GM20431 (cell line): ENCODE measurements around the gene CEACAM20.
"Not testable (repeated sequence)": the region's sequence is repeated elsewhere in the genome, so short reads cannot be mapped to it uniquely, and the experiment has no call there.

Source experiments
- in situ Hi-C: fragments of 300-500 bp; cut with MseI, MboI; formaldehyde crosslinking; loops from one replicate; pipeline ENCODE4 v1.15.0; 2020; ENCODE audit warnings: low sequenced_read_pairs; ENCODE audit not compliant: unreplicated experiment

CEACAM20 gene

DNA sequence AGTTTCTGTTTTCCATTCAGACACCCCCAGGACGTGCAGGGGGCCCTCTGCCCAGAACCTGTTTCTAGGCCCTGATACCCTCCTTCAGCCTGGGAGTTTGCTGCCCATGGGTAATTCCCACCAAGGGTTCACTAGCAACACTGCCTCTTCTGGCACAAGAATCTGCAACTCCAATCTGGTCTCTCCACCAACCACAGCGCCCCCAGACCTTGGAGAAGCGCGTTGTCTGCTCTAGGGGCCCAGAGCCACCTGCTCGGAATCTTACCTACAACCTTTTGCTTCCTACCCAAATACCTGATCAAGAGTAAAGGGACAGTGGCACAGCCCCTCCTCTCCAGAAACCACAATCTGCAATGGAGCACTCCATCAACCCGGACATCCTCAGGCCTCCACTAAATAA, 29.9 kb downstream of the CEACAM20 start:
- in situ Hi-C loops, result no loop called here

DNA sequence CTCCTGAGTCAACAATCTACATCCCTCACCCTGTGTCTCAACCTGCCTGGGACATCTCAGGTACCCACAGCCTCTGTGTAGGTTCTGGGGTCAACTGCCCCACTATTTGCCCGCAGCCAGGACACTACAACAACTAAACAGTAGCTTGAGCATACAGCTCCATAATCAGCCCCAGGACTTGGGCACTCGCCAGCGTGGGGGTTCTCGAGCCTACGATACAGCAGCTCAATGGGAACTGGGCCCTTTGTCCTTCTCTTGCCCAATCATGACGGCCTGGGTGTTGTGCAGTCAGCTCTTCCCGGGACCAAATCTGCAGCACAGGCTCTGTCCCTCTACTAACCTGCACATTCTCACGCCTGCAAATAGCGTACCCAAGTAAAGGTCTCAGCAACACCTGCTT, 30.5 kb downstream of the CEACAM20 start:
- in situ Hi-C loops, result no loop called here

DNA sequence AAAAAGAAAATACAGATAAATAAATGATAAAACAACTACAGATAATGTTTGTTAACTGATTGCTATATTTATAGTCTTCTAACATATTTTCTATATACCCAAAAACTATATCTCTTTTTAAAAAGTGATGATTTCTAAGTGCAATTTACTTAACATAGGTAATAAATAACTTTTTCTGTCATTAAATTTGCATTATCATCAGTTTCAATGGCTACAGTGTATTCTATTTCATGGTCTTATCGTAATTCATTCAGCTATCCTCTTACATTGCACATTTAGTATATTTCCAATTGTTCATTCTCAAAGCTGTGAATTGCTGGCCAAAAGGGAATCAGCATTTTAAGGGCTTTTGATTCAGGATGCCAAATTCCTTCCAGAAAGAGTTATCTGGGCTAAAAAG, 32.8 kb downstream of the CEACAM20 start:
- in situ Hi-C loops, result no loop called here

DNA sequence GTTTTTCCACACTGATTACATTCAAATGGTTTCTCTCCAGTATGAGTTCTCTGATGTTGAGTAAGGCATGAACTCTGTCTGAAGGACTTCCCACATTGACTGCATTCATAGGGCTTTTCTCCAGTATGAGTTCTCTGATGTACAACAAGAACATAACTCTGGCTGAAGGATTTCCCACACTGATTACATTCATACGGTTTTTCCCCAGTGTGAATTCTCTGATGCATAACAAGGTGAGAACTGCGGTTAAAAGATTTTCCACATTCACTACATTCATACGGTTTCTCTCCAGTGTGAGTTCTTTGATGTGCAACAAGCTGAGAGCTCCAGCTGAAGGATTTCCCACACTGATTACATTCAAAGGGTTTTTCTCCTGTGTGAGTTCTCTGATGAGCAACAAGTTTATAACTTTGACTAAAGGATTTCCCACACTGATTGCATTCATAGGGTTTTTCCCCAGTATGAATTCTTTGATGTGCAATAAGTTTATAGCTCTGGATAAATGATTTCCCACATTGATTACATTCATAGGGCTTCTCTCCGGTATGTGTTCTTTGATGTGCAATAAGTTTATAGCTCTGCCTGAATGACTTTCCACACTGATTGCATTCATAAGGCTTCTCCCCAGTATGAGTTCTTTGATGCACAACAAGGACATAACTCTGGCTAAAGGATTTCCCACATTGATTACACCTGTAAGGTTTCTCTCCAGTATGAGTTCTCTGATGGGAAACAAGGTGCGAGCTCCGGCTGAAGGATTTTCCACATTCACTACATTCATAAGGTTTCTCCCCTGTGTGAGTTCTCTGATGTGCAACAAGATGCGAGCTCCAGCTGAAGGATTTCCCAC, 52.7 kb downstream of the CEACAM20 start:
- in situ Hi-C loops, result no loop called here

DNA sequence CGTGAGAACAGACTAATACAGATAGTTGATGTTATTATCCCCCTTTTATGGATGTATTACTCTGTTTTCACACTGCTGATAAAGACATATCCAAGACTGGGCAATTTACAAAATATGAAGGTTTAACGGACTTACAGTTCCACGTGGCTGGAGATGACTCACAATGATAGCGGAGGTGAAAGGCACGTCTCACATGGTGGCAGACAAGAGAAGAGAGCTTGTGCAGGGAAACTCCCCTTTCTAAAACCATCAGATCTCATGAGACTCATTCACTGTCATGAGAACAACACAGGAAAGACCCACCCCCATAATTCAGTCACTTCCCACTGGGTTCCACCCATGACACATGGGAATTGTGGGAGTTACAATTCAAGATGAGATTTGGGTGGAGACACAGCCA, 60.7 kb downstream of the CEACAM20 start:
- in situ Hi-C loops, result not testable (repeated sequence)

DNA sequence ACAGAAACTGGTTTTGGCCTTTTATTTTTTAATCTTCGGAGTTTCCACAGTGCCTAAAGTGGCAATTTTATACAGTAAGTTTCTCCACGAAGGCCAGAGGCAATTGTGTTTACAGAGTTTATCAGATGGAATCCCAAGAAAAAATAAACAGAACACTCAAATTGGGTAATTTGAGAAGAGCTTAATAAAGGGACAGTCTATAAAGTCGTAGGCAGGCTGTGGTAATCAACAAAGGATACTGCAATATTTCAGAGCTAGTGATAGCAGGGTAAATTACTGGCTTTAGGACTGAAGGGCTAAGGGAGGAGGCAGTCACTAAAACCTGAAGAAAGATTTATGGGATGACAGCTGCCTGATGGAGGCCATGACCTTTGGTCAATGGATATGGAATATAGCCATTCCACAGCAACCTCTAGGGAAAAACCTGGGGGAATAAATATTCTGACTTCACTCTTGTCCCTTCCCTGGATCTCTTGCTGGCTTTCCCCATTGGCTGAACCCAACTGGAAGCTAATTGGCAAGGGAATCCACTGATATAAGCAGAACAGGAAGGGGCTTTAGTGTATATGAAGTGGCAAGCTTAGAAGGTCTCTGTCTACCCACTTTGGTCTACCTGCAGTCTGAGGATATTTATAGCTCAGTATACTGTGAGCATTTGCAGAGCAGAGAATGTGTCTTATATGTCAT, 66.7 kb downstream of the CEACAM20 start:
- in situ Hi-C loops, result not testable (repeated sequence)
